Neural progenitor cell (in vitro differentiated cells): ENCODE data around the gene CA12.

ENCODE experiments used
- CTCF ChIP-seq: fragments of 200-600 bp; sonication (generic); IDR thresholded peaks from 2 replicates; pipeline ENCODE4 v1.5.1; 2017; ENCODE audit warnings: antibody characterized with exemption, mild to moderate bottlenecking
- EZH2 ChIP-seq: fragments of 200-600 bp; sonication (generic); IDR thresholded peaks from 2 replicates; pipeline ENCODE4 v1.6.1; 2017; ENCODE audit warnings: antibody characterized with exemption, mild to moderate bottlenecking, moderate library complexity
- EZH2phosphoT487 ChIP-seq: fragments of 200-600 bp; sonication (generic); IDR thresholded peaks from 2 replicates; pipeline ENCODE4 v1.6.1; 2017; ENCODE audit warnings: antibody characterized with exemption

GRCh38 chr15:63362885-63363284 is 18.8 kb downstream of the CA12 start:
- TF ChIP-seq CTCF (no peak), EZH2 (no peak), EZH2phosphoT487 (no peak)
